DND-41 (cell line): ENCODE data around the gene CTXN1.

Experiments
- ATAC-seq: fragments of 200-7000 bp; cut with Tn5 transposase; 3 replicates; pipeline ENCODE4 v1.9.1; 2021; ENCODE audit warnings: low read depth; ENCODE audit not compliant: insufficient read depth
- DNase-seq: peaks from one replicate; pipeline ENCODE4 v3.0.0-alpha.2; 2020
- H2AFZ ChIP-seq: 2 replicates; pipeline ENCODE4 v1.6.0; 2012; ENCODE audit warnings: low read depth, low read length
- H3K27ac ChIP-seq: 2 replicates; pipeline ENCODE4 v1.5.1; 2012; ENCODE audit warnings: low read length, inconsistent platforms
- H3K27me3 ChIP-seq: fragments of 200-600 bp; sonication (generic); 2 replicates; pipeline ENCODE4 v1.6.0; 2012; ENCODE audit warnings: low read length, mild to moderate bottlenecking, inconsistent platforms; ENCODE audit not compliant: insufficient read depth, poor library complexity
- H3K36me3 ChIP-seq: 2 replicates; pipeline ENCODE4 v1.5.1; 2012; ENCODE audit warnings: low read length, inconsistent platforms; ENCODE audit not compliant: insufficient read depth
- H3K4me1 ChIP-seq: 2 replicates; pipeline ENCODE4 v1.5.1; 2012; ENCODE audit warnings: mild to moderate bottlenecking, low read length; ENCODE audit not compliant: insufficient read depth
- H3K4me2 ChIP-seq: 2 replicates; pipeline ENCODE4 v1.6.0; 2012; ENCODE audit warnings: mild to moderate bottlenecking, moderate library complexity, low read length, inconsistent platforms; ENCODE audit not compliant: insufficient read depth
- H3K4me3 ChIP-seq, 2 experiments: fragments of 200-600 bp in 1 of 2; shearing (Covaris generic) in 1 of 2; 2 replicates each; pipeline ENCODE4 v1.5.1; 2012 to 2016; ENCODE audit warnings: inconsistent platforms in 2 of 2, low read length in 2 of 2, mild to moderate bottlenecking in 2 of 2, low read depth in 1 of 2, moderate library complexity in 1 of 2
- H3K79me2 ChIP-seq: 2 replicates; pipeline ENCODE4 v1.6.0; 2012; ENCODE audit warnings: low read length, inconsistent platforms; ENCODE audit not compliant: insufficient read depth
- H3K9ac ChIP-seq: 2 replicates; pipeline ENCODE4 v1.6.0; 2012; ENCODE audit warnings: low read depth, mild to moderate bottlenecking, inconsistent platforms, low read length, moderate library complexity
- H3K9me3 ChIP-seq: 2 replicates; pipeline ENCODE4 v1.5.1; 2012; ENCODE audit warnings: low read length, moderate library complexity, mild to moderate bottlenecking, inconsistent platforms; ENCODE audit not compliant: insufficient read depth, severe bottlenecking
- H4K20me1 ChIP-seq: 2 replicates; pipeline ENCODE4 v1.6.0; 2012; ENCODE audit warnings: low read length; ENCODE audit not compliant: insufficient read depth
- EZH2 ChIP-seq: IDR thresholded peaks from 3 replicates; pipeline ENCODE4 v1.6.1; 2012; ENCODE audit warnings: borderline replicate concordance, low read depth, mild to moderate bottlenecking, moderate library complexity, low read length, inconsistent platforms; ENCODE audit not compliant: severe bottlenecking
- TF ChIP-seq, protein P1 (sequence below): IDR thresholded peaks from 2 replicates; pipeline ENCODE4 v1.5.1; 2012; ENCODE audit warnings: borderline replicate concordance, low read length, moderate library complexity, mild to moderate bottlenecking; ENCODE audit not compliant: poor library complexity, severe bottlenecking; ENCODE audit errors: extremely low read depth

CTXN1 gene

DNA sequence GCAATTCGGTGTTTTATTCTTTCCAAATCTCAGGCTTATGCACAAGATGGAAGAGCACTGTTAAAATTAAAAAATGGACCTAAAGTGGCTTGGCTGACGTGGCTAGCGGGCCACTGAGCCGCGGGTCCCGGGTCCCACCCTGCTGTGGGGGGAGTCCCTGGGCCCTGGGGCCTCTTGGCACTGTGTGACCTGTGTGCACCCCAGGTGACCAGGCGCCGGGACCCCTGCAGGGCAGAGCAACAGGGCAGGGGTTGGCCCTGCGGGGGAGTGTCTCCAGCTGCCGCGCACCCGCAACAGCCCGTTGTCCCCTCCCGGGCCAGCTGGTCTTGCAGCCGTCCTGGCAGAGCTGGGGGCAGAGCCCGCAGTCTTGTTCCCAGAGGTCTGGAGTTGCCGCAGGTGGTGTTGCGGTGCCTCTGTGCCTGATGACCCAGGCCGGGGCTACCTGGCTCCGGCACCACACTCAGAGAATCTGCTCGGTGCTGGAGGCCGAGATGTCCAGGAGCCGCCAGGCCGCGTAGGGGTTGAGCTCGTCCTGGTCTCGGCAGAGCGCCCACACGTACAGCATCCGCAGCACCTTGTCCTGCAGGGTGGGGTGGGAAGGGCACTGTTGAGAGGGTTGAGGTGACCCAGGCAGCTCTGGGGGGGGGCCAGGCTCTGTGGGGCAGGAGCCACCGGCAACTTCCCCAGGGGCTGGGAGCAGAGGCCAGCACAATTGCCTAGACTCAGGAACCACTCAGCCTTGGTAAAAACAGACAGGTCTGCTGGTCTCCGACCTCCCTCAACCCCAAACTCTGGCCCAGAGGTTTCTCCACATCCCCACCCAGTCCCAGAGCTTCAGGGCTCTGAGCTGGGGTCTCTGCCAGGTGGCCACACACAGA, 1.0 kb upstream of the CTXN1 start:
- peak overlapping the region in 1 of 2 experiments; percentile 61; a peak in 1 of 4 replicates for H3K4me3 ChIP-seq
- H3K36me3 ChIP-seq, result peaks cover 48% of the 10 kb centered on the region
- H3K9me3 ChIP-seq, result no peaks in the 10 kb centered on the region
- H3K79me2 ChIP-seq, result peaks cover 9% of the 10 kb centered on the region
- DNase-seq (no peak), ATAC-seq (no peak)
- H3K9ac ChIP-seq, result peak overlapping the region; percentile 52; the same call in 1 of the 2 replicates
- no peaks in the 10 kb centered on the region for H3K27me3 ChIP-seq
- H2AFZ ChIP-seq, result no peak overlapping the region
- peaks cover 24% of the 10 kb centered on the region for H3K4me1 ChIP-seq
- peaks cover 45% of the 10 kb centered on the region for H4K20me1 ChIP-seq
- H3K4me2 ChIP-seq, result peak overlapping the region; percentile 99; the same call in 1 of the 2 replicates
- no peak for TF ChIP-seq EZH2
- TF ChIP-seq, protein P1, sequence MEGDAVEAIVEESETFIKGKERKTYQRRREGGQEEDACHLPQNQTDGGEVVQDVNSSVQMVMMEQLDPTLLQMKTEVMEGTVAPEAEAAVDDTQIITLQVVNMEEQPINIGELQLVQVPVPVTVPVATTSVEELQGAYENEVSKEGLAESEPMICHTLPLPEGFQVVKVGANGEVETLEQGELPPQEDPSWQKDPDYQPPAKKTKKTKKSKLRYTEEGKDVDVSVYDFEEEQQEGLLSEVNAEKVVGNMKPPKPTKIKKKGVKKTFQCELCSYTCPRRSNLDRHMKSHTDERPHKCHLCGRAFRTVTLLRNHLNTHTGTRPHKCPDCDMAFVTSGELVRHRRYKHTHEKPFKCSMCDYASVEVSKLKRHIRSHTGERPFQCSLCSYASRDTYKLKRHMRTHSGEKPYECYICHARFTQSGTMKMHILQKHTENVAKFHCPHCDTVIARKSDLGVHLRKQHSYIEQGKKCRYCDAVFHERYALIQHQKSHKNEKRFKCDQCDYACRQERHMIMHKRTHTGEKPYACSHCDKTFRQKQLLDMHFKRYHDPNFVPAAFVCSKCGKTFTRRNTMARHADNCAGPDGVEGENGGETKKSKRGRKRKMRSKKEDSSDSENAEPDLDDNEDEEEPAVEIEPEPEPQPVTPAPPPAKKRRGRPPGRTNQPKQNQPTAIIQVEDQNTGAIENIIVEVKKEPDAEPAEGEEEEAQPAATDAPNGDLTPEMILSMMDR, result no peak
- no peak overlapping the region for H3K27ac ChIP-seq

DNA sequence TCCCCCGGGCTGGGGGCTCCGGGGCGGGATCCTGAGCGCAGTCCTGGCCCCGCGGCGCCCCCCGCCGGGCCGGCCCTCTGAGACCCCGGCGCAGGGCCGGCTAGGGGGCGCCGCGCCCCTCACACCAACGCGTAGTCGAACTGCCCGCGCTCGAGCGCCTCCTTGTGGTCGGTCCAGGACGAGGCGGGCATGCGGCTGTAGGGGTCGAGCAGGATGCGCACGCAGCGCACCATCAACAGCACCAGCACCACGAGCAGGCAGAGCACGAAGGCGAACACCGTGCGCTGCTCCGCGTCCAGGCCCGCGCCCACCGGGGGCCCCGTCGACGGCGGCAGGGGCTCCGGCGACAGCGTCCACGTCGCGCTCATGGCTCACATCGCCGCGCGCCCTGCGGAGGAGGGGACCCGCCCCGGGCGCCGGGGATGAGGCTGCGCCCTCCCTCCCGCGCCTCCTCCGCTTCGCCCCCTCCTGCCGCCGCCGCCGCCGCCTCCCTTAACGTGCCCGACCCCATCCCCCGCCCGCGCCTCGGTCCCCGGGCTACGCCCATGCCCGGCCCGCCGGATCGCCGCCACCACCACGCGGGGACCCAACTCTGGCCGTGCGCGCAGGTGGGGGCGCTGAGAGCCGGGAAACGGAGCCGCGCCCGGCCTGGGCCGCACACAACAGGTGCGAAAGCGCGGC, 624 bp downstream of the CTXN1 start:
- Histone ChIP-seq H3K27me3 (no peaks in the 10 kb centered on the region), H2AFZ (peak overlapping the region; percentile 86), H3K27ac (peak overlapping the region; percentile 68), H3K4me3 (peak overlapping the region; percentile 49 to 65; a peak in 3 of 4 replicates), H3K9ac (peak overlapping the region; percentile 66), H3K79me2 (peaks cover 9% of the 10 kb centered on the region), H3K4me2 (peak overlapping the region; percentile 99), H3K9me3 (no peaks in the 10 kb centered on the region), H4K20me1 (peaks cover 52% of the 10 kb centered on the region), H3K4me1 (peaks cover 36% of the 10 kb centered on the region), H3K36me3 (peaks cover 37% of the 10 kb centered on the region)
- ATAC-seq, result peak; percentile 66
- TF ChIP-seq, protein P1, result peak; percentile 97
- no peak for TF ChIP-seq EZH2
- peak; percentile 90 for DNase-seq

DNA sequence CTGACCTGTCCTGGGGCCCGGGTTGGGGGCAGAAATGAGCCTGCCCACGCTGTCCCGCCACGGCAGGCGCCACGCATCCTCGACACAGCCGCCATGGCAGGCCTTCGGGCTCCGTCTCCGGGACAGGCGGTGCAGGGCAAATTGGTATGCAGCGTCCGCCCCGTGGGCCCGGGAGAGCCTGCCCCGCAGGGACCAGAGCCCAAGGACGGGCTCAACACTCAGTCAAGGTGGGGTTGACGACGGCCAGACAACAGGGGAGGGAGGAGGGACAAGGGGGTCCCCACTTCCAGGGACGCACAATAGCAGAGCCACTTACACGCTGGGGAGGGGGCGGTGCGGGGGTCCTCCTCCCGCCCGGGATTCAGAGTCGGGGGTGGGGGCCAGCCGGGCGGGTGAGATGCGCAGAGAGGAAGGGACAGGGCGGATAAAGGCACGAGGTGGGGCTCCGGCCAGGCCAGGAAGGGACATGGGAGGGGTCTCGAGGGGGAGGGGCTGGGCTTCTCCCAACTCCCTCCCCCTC, 1.2 kb downstream of the CTXN1 start:
- no peak for ATAC-seq
- H3K27ac ChIP-seq, result no peak overlapping the region; the same call in 1 of the 2 replicates

More for the DNA sequence above, 1.2 kb downstream of the CTXN1 start:
- H3K27me3 ChIP-seq, result no peaks in the 10 kb centered on the region
- peaks cover 9% of the 10 kb centered on the region for H3K79me2 ChIP-seq
- no peak for TF ChIP-seq EZH2
- TF ChIP-seq, protein P1, result no peak
- no peak for DNase-seq
- peak overlapping the region; percentile 66 for H3K9ac ChIP-seq
- no peaks in the 10 kb centered on the region for H3K9me3 ChIP-seq
- H3K4me1 ChIP-seq, result peaks cover 39% of the 10 kb centered on the region
- H4K20me1 ChIP-seq, result peaks cover 52% of the 10 kb centered on the region
- peak overlapping the region; percentile 99 for H3K4me2 ChIP-seq
- peaks cover 33% of the 10 kb centered on the region for H3K36me3 ChIP-seq
- H2AFZ ChIP-seq, result no peak overlapping the region
- peak overlapping the region; percentile 49 to 65; a peak in 3 of 4 replicates for H3K4me3 ChIP-seq
